ENCODE data around the gene RFNG. TPM values are rescaled to one million over a fixed set of nuclear protein-coding genes. Genes with fewer than 3 reads are reported as not detected.
A peak's percentile ranks its signal among the peaks of the same experiment; 100 is the strongest.

Gene RFNG
- total RNA-seq, 2 donors from 2014 or later = 46.3 to 54.5 TPM

GRCh38 chr17:82031885-82032627 lies 19.6 kb downstream of the RFNG start:
- Mint-ChIP-seq H3K27ac (no peak overlapping the region), H3K36me3 (ENCODE audit: low read depth) (peaks cover 12% of the 10 kb centered on the region), H3K4me1 (no peaks in the 10 kb centered on the region), H3K9me3 (no peaks in the 10 kb centered on the region), H3K4me3 (peak overlapping the region; percentile 52), H3K27me3 (ENCODE audit: insufficient read depth) (no peaks in the 10 kb centered on the region)
- H3K4me1 ChIP-seq (ENCODE audit: control insufficient read depth, insufficient read depth, low read length) = no peaks in the 10 kb centered on the region
- TF ChIP-seq, protein P1, sequence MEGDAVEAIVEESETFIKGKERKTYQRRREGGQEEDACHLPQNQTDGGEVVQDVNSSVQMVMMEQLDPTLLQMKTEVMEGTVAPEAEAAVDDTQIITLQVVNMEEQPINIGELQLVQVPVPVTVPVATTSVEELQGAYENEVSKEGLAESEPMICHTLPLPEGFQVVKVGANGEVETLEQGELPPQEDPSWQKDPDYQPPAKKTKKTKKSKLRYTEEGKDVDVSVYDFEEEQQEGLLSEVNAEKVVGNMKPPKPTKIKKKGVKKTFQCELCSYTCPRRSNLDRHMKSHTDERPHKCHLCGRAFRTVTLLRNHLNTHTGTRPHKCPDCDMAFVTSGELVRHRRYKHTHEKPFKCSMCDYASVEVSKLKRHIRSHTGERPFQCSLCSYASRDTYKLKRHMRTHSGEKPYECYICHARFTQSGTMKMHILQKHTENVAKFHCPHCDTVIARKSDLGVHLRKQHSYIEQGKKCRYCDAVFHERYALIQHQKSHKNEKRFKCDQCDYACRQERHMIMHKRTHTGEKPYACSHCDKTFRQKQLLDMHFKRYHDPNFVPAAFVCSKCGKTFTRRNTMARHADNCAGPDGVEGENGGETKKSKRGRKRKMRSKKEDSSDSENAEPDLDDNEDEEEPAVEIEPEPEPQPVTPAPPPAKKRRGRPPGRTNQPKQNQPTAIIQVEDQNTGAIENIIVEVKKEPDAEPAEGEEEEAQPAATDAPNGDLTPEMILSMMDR (conservative IDR thresholded peaks at IDR 0.05) = no peak
- no peaks in the 10 kb centered on the region for H3K27me3 ChIP-seq (ENCODE audit: control insufficient read depth, insufficient read depth, low read length, poor library complexity, severe bottlenecking)
- no peak overlapping the region for H3K27ac ChIP-seq (ENCODE audit: low read depth, low read length)
- no peaks in the 10 kb centered on the region for H3K9me3 ChIP-seq (ENCODE audit: control insufficient read depth, low read length)
- H3K9ac ChIP-seq (ENCODE audit: extremely low read depth, low read length, poor library complexity, severe bottlenecking) = no peak overlapping the region
- peak; percentile 93 for DNase-seq
- H3K4me3 ChIP-seq (ENCODE audit: low read length) = peak overlapping the region; percentile 75
- WGBS, 2 experiments (ENCODE audit: insufficient coverage in 1 of 2, insufficient read length in 1 of 2) = 2 to 12% methylated on average over 10 to 58 of the region's 59 CpGs
- H3K36me3 ChIP-seq (ENCODE audit: control insufficient read depth, insufficient read depth, low read length) = no peaks in the 10 kb centered on the region

DNA sequence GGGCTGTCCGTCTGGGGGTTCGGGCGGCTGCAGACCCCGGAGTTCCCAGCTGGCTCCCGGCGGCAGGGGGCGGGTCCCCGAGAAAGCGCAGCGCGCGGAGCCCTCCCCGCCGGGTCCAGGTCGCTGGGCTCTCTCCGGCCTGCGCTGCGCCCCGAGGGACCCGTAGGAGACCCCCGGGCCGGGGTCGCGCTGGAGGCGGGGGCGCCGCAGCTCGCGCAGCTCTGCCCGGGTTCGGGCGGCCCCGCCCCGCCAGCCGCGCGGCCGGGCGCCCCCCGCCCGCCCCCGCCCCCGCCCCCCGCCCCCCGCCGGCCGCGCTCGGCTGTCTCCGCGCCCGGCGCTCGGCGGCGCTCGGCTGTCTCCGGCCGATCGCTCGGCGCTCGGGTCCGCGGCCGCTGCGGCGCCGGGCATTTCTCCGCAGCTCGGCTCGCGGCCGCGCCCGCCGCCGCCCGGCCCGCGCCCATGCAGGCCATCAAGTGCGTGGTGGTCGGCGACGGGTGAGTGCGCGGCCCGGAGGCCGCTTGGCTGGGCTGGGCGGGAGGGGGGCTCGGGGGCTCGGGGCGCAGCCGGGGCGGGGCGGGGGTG lies 20.2 kb downstream of the RFNG start, which contains the start of gene RAC3:
TSS of gene RAC3 (plus strand) at position 376 of the 582 bp plus-strand sequence. CDS start at position 460, 84 bp downstream.
- Histone ChIP-seq H3K9ac (ENCODE audit: extremely low read depth, low read length, poor library complexity, severe bottlenecking) (no peak within 1 kb of the TSS), H3K36me3 (ENCODE audit: control insufficient read depth, insufficient read depth, low read length) (no peaks in the 10 kb centered on the region), H3K4me1 (ENCODE audit: control insufficient read depth, insufficient read depth, low read length) (no peaks in the 10 kb centered on the region), H3K27me3 (ENCODE audit: control insufficient read depth, insufficient read depth, low read length, poor library complexity, severe bottlenecking) (no peaks in the 10 kb centered on the region), H3K9me3 (ENCODE audit: control insufficient read depth, low read length) (no peaks in the 10 kb centered on the region), H3K4me3 (ENCODE audit: low read length) (peak within 1 kb of the TSS; percentile 75), H3K27ac (ENCODE audit: low read depth, low read length) (no peak within 1 kb of the TSS)
- 0 to 3% methylated on average over 21 to 91 of the region's 96 CpGs for WGBS, 2 experiments (ENCODE audit: insufficient coverage in 1 of 2, insufficient read length in 1 of 2)
- Mint-ChIP-seq H3K4me1 (no peaks in the 10 kb centered on the region), H3K27me3 (ENCODE audit: insufficient read depth) (no peaks in the 10 kb centered on the region), H3K36me3 (ENCODE audit: low read depth) (peaks cover 13% of the 10 kb centered on the region), H3K9me3 (no peaks in the 10 kb centered on the region), H3K4me3 (peak within 1 kb of the TSS; percentile 55), H3K27ac (no peak within 1 kb of the TSS)
- DNase-seq = peak; percentile 85
- TF ChIP-seq, protein P1 (conservative IDR thresholded peaks at IDR 0.05) = no peak

DNA sequence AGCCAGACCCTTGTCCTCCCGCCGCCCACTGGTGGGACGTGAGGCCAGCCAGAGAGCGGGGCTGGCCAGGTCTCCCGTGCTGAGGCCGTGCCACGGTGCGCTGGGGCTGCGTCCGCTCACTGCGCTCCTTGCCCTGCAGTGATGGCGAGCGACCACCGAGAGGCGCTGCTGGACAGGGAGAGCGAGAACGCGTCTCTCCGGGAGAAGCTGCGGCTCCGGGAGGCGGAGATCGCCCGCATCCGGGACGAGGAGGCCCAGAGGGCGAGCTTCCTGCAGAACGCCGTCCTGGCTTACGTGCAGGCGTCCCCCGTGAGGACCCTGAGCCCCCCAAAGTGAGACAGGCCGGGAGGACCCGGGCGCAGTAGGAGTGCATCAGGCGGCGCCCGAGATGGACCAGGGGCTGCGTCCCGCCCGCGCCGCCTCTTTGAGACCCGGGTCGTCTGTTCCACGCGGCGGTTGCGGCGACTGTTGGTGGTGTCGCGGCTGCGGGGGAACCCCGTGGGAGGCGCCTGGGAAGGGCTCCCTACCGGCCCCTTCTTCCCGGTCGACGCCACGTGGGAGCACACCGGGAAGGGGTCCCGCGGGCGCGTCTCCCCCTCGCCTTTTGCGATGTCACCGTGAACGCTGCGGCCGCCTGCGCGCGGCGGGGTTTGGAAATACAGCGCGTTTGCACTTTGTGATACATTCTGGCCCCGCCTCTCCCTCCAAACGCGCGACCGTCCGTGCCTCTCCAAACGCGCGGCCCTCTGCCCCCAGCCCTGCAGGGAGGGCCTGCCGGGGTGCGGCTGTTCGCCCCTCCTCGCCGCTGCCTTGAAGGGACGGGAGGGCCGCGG lies 20.9 kb downstream of the RFNG start:
- Mint-ChIP-seq H3K36me3 (ENCODE audit: low read depth) (peaks cover 13% of the 10 kb centered on the region), H3K4me3 (peak overlapping the region; percentile 55), H3K27ac (no peak overlapping the region), H3K9me3 (no peaks in the 10 kb centered on the region), H3K4me1 (no peaks in the 10 kb centered on the region), H3K27me3 (ENCODE audit: insufficient read depth) (no peaks in the 10 kb centered on the region)
- Histone ChIP-seq H3K4me1 (ENCODE audit: control insufficient read depth, insufficient read depth, low read length) (no peaks in the 10 kb centered on the region), H3K9ac (ENCODE audit: extremely low read depth, low read length, poor library complexity, severe bottlenecking) (no peak overlapping the region), H3K27me3 (ENCODE audit: control insufficient read depth, insufficient read depth, low read length, poor library complexity, severe bottlenecking) (no peaks in the 10 kb centered on the region), H3K9me3 (ENCODE audit: control insufficient read depth, low read length) (no peaks in the 10 kb centered on the region), H3K4me3 (ENCODE audit: low read length) (peak overlapping the region; percentile 73), H3K36me3 (ENCODE audit: control insufficient read depth, insufficient read depth, low read length) (no peaks in the 10 kb centered on the region), H3K27ac (ENCODE audit: low read depth, low read length) (no peak overlapping the region)
- TF ChIP-seq, protein P1 (conservative IDR thresholded peaks at IDR 0.05) = peak; percentile 86
- 2 to 3% methylated on average over 38 to 94 of the region's 94 CpGs for WGBS, 2 experiments (ENCODE audit: insufficient coverage in 1 of 2, insufficient read length in 1 of 2)
- DNase-seq = peak; percentile 99
